Measurements from ENCODE around the gene CAMK2B.

DNA sequence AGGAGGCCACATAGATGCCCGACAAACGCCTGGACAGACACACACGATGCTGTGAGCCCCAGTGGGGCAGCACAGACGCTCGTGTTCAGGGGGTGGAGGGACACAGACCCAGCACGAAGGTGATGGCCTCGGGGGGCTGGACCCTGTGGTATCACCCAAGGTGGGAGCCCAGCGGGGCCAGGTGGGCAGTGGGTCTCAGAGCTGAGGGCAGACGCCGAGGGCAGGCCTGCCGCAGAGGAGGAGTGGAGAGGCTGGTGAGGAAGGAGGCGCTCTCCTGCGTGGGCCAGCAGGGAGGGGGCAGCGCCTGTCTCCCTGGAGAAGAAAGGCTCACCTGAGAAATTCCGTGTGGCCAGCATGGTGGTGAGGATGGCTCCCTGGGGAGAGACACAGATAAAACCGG lies 85.0 kb downstream of the CAMK2B start:
- TF ChIP-seq EZH2phosphoT487 (IDR thresholded peaks at IDR 0.05; ENCODE audit: borderline replicate concordance), result no peak
- TF ChIP-seq, protein P1, sequence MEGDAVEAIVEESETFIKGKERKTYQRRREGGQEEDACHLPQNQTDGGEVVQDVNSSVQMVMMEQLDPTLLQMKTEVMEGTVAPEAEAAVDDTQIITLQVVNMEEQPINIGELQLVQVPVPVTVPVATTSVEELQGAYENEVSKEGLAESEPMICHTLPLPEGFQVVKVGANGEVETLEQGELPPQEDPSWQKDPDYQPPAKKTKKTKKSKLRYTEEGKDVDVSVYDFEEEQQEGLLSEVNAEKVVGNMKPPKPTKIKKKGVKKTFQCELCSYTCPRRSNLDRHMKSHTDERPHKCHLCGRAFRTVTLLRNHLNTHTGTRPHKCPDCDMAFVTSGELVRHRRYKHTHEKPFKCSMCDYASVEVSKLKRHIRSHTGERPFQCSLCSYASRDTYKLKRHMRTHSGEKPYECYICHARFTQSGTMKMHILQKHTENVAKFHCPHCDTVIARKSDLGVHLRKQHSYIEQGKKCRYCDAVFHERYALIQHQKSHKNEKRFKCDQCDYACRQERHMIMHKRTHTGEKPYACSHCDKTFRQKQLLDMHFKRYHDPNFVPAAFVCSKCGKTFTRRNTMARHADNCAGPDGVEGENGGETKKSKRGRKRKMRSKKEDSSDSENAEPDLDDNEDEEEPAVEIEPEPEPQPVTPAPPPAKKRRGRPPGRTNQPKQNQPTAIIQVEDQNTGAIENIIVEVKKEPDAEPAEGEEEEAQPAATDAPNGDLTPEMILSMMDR (conservative IDR thresholded peaks at IDR 0.05; ENCODE audit: low read length), result no peak

Measured in Loucy (cell line).